Activated T-helper 17 cell treated with anti-CD3 and anti-CD28 coated beads, Interleukin-2, amount 50 U/mL, for 72 hours (primary cell): ENCODE data around the gene SCN7A. TPM values are rescaled to one million over a fixed set of nuclear protein-coding genes. Genes with fewer than 3 reads are reported as not detected.
"Not testable (repeated sequence)": the region's sequence is repeated elsewhere in the genome, so short reads cannot be mapped to it uniquely, and the experiment has no call there.

Source experiments
- ATAC-seq: fragments of 150-1000 bp; cut with Tn5 transposase; replicated peaks from 2 replicates; pipeline ENCODE4 v1.10.0; 2021; ENCODE audit warnings: mild to moderate bottlenecking, moderate library complexity
- H3K27ac Mint-ChIP-seq: one replicate; pipeline ENCODE4 v1.8.0; 2022; ENCODE audit warnings: mixed read lengths
- H3K27me3 Mint-ChIP-seq: one replicate; pipeline ENCODE4 v1.8.0; 2022; ENCODE audit warnings: mixed read lengths
- H3K36me3 Mint-ChIP-seq: one replicate; pipeline ENCODE4 v1.8.0; 2022; ENCODE audit warnings: low read depth, mild to moderate bottlenecking, mixed read lengths
- H3K4me1 Mint-ChIP-seq: one replicate; pipeline ENCODE4 v1.8.0; 2022; ENCODE audit warnings: mixed read lengths
- H3K4me3 Mint-ChIP-seq: one replicate; pipeline ENCODE4 v1.8.0; 2022; ENCODE audit warnings: mild to moderate bottlenecking, mixed read lengths
- H3K9me3 Mint-ChIP-seq: one replicate; pipeline ENCODE4 v1.8.0; 2022; ENCODE audit warnings: mixed read lengths
- total RNA-seq, 2 donors: library from RNA; stranded (reverse); gene quantifications; one replicate each; pipeline ENCODE4 v1.2.3, GENCODE V29; 2022

Gene SCN7A
- total RNA-seq, 2 donors from 2014 or later: not detected

GRCh38 chr2:166472332-166472731, 21.7 kb downstream of the SCN7A start:
- Mint-ChIP-seq H3K4me3 (no peak overlapping the region), H3K27ac (no peak overlapping the region), H3K27me3 (no peaks in the 10 kb centered on the region), H3K9me3 (no peaks in the 10 kb centered on the region), H3K36me3 (no peaks in the 10 kb centered on the region), H3K4me1 (no peaks in the 10 kb centered on the region)
- ATAC-seq: no peak

DNA sequence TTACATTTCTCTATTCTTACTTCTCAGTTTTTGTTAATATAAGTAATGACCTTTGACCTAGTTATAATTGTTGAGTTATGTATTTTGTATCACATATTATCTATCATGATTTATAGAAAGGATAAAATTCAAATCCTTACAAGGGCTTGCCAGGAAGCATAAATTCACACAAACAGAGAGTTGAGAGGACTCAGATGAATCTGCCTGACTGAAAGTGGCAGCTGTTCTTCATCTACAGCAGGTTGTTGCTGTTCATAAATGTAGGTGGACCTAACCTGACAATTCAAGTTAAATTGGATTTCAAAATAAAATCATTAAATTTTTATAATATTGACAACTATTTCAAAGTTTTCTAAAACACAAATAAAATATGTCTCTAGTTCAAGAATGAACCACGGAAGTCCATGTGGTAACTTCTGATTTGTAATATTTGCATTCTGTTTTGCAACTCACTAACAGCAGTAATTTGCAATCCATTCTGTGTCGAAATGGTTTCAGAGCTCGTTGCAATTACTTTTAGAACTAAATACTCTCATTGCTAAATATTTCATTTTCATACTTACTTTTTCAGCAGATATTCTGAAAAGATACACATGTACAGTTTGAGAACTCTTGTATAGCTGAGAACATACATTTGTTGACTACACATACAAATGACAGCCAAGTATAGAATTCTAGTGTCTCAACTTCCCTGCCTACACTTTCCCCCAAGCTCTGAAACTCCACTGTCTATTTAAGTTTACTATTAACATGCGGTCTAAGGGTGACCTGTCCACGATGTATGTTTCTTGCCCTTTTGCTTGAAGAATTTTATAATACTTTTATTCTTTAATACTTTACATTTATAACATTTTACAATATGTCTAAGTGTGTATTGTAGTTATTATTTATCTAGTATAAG, 25.7 kb downstream of the SCN7A start:
- ATAC-seq: no peak
- H3K4me3 Mint-ChIP-seq: no peak overlapping the region
- no peaks in the 10 kb centered on the region for H3K27me3 Mint-ChIP-seq
- no peak overlapping the region for H3K27ac Mint-ChIP-seq
- H3K9me3 Mint-ChIP-seq: peaks cover under 1% of the 10 kb centered on the region
- no peaks in the 10 kb centered on the region for H3K4me1 Mint-ChIP-seq
- no peaks in the 10 kb centered on the region for H3K36me3 Mint-ChIP-seq

DNA sequence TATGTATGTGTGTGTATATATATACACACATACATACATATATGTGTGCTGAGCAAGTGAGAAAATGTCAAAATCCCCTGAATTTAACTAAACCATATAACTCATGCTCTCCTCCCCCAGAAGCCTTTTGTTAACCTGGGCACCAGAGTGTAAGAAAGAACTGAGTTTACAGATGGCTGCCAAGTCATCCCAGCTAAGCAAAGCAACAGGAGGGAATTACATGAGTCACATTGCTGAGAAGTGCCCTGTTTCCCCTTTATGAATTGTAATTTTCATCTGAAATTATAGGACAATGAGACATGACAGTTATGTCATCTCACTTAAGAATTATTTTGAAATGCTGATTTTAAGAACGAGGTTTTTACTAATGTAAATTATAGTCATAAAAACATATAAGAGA, 29.9 kb downstream of the SCN7A start:
- no peaks in the 10 kb centered on the region for H3K27me3 Mint-ChIP-seq

GRCh38 chr2:166463640-166464039, 30.4 kb downstream of the SCN7A start:
- H3K4me1 Mint-ChIP-seq: no peaks in the 10 kb centered on the region
- no peak overlapping the region for H3K4me3 Mint-ChIP-seq
- no peak overlapping the region for H3K27ac Mint-ChIP-seq
- H3K36me3 Mint-ChIP-seq: no peaks in the 10 kb centered on the region
- H3K9me3 Mint-ChIP-seq: peaks cover 3% of the 10 kb centered on the region
- H3K27me3 Mint-ChIP-seq: no peaks in the 10 kb centered on the region
- ATAC-seq: no peak

More for the DNA sequence above, 29.9 kb downstream of the SCN7A start:
- no peaks in the 10 kb centered on the region for H3K4me1 Mint-ChIP-seq
- H3K36me3 Mint-ChIP-seq: no peaks in the 10 kb centered on the region
- no peak for ATAC-seq
- peaks cover 3% of the 10 kb centered on the region for H3K9me3 Mint-ChIP-seq
- no peak overlapping the region for H3K4me3 Mint-ChIP-seq
- H3K27ac Mint-ChIP-seq: no peak overlapping the region

DNA sequence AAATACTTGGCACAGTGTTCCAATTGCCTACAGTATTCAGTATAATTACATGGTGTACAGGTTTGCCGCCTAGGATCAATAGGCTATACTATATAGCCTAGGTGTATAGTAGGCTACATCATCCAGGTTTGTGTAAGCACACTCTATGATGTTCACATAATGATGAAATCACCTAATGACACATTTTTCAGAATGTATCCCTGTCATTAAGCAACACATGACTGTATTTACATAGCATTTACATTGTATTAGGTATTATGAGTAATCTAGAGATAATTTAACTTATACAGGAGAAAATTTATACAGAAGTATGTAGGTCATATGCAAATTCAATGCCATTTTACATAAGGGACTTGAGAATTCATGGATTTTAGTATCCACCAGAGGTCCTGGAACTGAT, 35.4 kb downstream of the SCN7A start:
- Mint-ChIP-seq H3K4me3 (no peak overlapping the region), H3K9me3 (peaks cover 3% of the 10 kb centered on the region), H3K27ac (no peak overlapping the region), H3K4me1 (no peaks in the 10 kb centered on the region), H3K27me3 (no peaks in the 10 kb centered on the region), H3K36me3 (no peaks in the 10 kb centered on the region)
- no peak for ATAC-seq

- not testable (repeated sequence) for H3K4me1 Mint-ChIP-seq, H3K4me3 Mint-ChIP-seq, H3K27me3 Mint-ChIP-seq, H3K27ac Mint-ChIP-seq, H3K9me3 Mint-ChIP-seq, ATAC-seq, H3K36me3 Mint-ChIP-seq
Measured at GRCh38 chr2:166455823-166456222, 38.2 kb downstream of the SCN7A start.

GRCh38 chr2:166454006-166454595, 39.9 kb downstream of the SCN7A start:
- ATAC-seq: no peak
- Mint-ChIP-seq H3K27me3 (no peaks in the 10 kb centered on the region), H3K4me3 (no peak overlapping the region), H3K36me3 (no peaks in the 10 kb centered on the region), H3K27ac (no peak overlapping the region), H3K4me1 (no peaks in the 10 kb centered on the region), H3K9me3 (no peaks in the 10 kb centered on the region)

DNA sequence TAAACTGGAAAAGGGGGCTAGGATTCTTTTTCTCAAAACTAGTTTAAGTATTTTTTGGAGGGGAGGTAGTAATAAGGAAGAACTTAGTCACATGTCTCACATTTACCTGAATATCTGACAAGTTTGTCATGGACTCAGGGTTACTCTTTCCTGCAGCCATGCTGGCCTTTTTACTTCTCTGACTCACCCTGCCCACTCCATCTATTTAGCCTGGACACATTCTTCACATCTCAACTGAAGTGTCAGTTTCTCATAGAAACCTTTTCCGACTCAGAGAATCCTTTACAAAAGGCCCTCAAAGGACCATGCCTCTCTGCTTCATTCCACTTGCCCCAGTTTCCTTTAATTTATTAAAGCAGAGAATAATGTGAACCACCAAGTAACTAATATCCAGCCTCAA, 42.6 kb downstream of the SCN7A start:
- Mint-ChIP-seq H3K27ac (no peak overlapping the region), H3K36me3 (no peaks in the 10 kb centered on the region), H3K4me1 (no peaks in the 10 kb centered on the region), H3K4me3 (no peak overlapping the region), H3K27me3 (no peaks in the 10 kb centered on the region), H3K9me3 (no peaks in the 10 kb centered on the region)
- no peak for ATAC-seq

DNA sequence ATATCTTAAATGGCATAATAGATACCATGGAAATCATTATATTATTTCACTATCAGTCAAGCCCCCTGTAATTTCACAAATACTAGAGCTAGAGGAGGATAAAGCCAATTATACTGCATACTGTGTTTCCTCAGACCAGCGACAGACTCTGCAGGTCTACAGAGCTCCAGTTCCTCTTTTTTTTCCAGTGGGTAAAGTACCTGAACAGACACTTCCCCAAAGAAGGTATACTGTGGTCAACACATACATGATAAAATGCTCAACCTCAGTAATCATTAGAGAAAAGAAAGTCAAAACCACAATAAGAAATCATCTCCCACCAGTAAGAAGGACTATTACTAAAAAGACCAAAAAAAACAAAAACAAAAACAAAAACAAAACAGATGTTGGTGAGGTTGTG, 44.6 kb downstream of the SCN7A start:
- no peaks in the 10 kb centered on the region for H3K4me1 Mint-ChIP-seq
- no peak overlapping the region for H3K27ac Mint-ChIP-seq
- H3K36me3 Mint-ChIP-seq: no peaks in the 10 kb centered on the region
- no peak for ATAC-seq
- H3K9me3 Mint-ChIP-seq: peaks cover 3% of the 10 kb centered on the region
- H3K27me3 Mint-ChIP-seq: no peaks in the 10 kb centered on the region
- H3K4me3 Mint-ChIP-seq: no peak overlapping the region

DNA sequence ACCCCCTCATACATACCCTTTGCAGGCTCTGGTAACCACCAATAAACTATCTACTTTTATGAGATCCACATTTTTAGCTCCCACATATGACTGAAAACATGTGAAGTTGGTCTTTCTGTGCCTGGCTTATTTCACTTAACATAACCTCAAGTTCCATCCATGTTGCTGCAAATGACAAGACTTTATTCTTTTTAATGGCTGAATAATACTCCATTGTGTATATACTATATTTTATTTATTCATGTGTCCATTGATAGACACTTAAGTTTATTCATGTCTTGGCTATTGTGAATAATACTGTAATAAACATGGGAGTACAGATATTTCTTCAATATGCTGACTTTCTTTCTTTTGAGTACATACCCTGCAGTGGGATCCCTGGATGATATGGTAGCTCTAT, 45.9 kb downstream of the SCN7A start:
- no peaks in the 10 kb centered on the region for H3K36me3 Mint-ChIP-seq
- peaks cover 6% of the 10 kb centered on the region for H3K9me3 Mint-ChIP-seq
- no peak overlapping the region for H3K27ac Mint-ChIP-seq
- no peaks in the 10 kb centered on the region for H3K27me3 Mint-ChIP-seq
- H3K4me1 Mint-ChIP-seq: no peaks in the 10 kb centered on the region
- no peak overlapping the region for H3K4me3 Mint-ChIP-seq
- ATAC-seq: no peak

GRCh38 chr2:166444306-166444705, 49.7 kb downstream of the SCN7A start:
- ATAC-seq: no peak
- no peaks in the 10 kb centered on the region for H3K36me3 Mint-ChIP-seq
- peaks cover 6% of the 10 kb centered on the region for H3K9me3 Mint-ChIP-seq
- H3K4me1 Mint-ChIP-seq: no peaks in the 10 kb centered on the region
- no peak overlapping the region for H3K27ac Mint-ChIP-seq
- no peak overlapping the region for H3K4me3 Mint-ChIP-seq
- no peaks in the 10 kb centered on the region for H3K27me3 Mint-ChIP-seq

DNA sequence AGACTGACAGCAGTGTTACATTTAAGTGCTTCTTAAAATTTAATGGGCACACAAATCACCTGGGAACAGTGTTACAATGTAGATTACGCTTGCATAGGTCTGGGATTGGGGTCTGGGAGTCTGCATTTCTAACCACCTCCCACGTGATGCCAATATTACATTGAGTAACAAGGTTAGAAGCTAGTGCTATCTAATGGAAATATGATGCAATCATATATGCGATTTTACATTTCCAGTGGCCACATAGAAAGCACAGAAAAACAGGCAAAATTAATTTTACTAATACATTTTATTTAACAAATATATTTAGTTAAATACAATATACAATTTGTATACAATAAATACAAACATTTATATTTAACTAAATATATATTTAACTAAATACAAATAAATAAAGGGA, 53.7 kb downstream of the SCN7A start:
- Mint-ChIP-seq H3K27ac (no peak overlapping the region), H3K36me3 (no peaks in the 10 kb centered on the region), H3K4me1 (no peaks in the 10 kb centered on the region), H3K4me3 (no peak overlapping the region), H3K9me3 (peaks cover 6% of the 10 kb centered on the region), H3K27me3 (no peaks in the 10 kb centered on the region)
- no peak for ATAC-seq

DNA sequence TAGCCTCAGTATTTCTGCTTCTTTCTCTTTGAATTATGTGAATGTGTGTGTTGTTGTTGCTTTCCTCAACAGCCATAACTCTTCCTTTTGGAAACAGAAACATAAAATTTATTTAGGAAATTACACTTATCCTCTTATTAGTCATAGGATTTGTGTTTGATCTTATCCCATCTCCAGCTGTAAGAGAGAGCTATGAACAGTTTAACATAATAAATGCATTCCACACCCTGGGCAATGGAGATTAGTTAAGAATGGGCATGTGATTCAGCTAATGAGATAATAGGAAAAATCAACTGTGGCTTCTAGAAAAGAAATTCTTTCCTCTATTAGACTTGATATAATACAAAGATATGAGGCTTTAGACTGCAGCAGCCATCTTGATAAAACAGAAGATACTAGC, 55.0 kb downstream of the SCN7A start:
- Mint-ChIP-seq H3K27me3 (no peaks in the 10 kb centered on the region), H3K4me3 (no peak overlapping the region), H3K4me1 (no peaks in the 10 kb centered on the region), H3K9me3 (no peaks in the 10 kb centered on the region), H3K36me3 (no peaks in the 10 kb centered on the region), H3K27ac (no peak overlapping the region)
- ATAC-seq: no peak

DNA sequence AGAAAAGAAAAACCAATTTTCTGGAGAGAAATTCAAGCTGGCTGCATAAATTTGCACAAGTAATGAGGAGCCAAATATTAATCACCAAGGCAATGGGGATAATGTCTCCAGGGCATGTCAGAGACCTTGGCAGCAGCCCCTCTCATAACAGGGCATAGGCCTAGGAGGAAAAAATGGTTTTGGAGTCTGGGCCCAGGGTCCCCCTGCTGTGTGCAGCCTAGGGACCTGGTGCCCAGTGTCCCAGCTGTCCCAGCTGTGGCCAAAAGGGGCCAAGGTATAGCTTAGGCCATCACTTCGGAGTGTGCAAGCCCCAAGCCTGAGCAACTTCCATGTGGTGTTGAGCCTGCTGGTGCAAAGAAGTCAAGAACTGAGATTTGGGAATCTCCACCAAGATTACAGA, 57.1 kb downstream of the SCN7A start:
- Mint-ChIP-seq H3K9me3 (no peaks in the 10 kb centered on the region), H3K27me3 (no peaks in the 10 kb centered on the region), H3K27ac (no peak overlapping the region), H3K36me3 (no peaks in the 10 kb centered on the region), H3K4me1 (no peaks in the 10 kb centered on the region), H3K4me3 (no peak overlapping the region)
- no peak for ATAC-seq

- Mint-ChIP-seq H3K27me3 (no peaks in the 10 kb centered on the region), H3K4me1 (no peaks in the 10 kb centered on the region), H3K27ac (no peak overlapping the region), H3K9me3 (no peaks in the 10 kb centered on the region), H3K4me3 (no peak overlapping the region), H3K36me3 (no peaks in the 10 kb centered on the region)
- ATAC-seq: no peak
Measured at GRCh38 chr2:166436189-166436588, 57.9 kb downstream of the SCN7A start.
